ENCODE data around the gene SLC4A4. TPM values are rescaled to one million over a fixed set of nuclear protein-coding genes. Genes with fewer than 3 reads are reported as not detected.

Gene SLC4A4
- total and polyA plus RNA-seq, 2 donors (not counting 1 experiment from before 2014, with no cell fraction given), result 12.2 to 33.4 TPM

DNA sequence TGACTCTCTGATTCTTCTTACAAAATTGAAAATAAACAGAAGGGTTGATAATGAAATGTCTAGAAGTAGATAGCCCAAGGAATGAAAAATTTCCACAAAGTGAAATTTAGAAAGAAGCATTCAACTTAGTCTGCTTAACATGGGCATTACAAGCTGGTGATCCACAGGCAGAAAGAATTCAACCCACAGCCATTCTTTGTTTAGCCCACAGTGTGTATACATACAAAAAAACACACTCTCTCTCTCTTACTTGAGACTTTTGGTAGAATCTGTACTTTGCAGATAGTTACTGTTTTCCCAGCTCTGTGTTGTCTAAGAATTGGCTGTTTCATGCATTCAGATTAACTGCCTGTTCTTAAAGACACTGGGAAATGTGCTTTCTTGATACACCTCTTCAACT is 159.8 kb downstream of the SLC4A4 start:
- Histone ChIP-seq H3K36me3 (ENCODE audit: control insufficient read depth, insufficient read depth, low read length) (no peaks in the 10 kb centered on the region), H4K20me1 (ENCODE audit: control insufficient read depth, extremely low read depth, insufficient read depth, low read length) (no peaks in the 10 kb centered on the region), H3K9ac (ENCODE audit: insufficient read depth, low read length) (no peak overlapping the region), H3K4me1 (ENCODE audit: control insufficient read depth, extremely low read depth, insufficient read depth, low read length) (no peaks in the 10 kb centered on the region), H3K27ac (ENCODE audit: insufficient read depth, low read length) (no peak overlapping the region), H3K27me3 (ENCODE audit: control insufficient read depth, insufficient read depth, low read length) (no peaks in the 10 kb centered on the region), H3K79me2 (ENCODE audit: control insufficient read depth, insufficient read depth, low read length) (no peaks in the 10 kb centered on the region), H3K4me3 (replicated peaks in 1 of 4; ENCODE audit: control extremely low read depth in 1 of 4, insufficient read depth in 1 of 4, low read depth in 3 of 4, low read length in 4 of 4) (no peak overlapping the region), H3K4me2 (ENCODE audit: extremely low read depth, insufficient read depth, low read length) (no peak overlapping the region), H2AFZ (ENCODE audit: low read length) (no peak overlapping the region), H3K9me3 (ENCODE audit: control insufficient read depth, insufficient read depth, low read depth, low read length) (no peaks in the 10 kb centered on the region)
- TF ChIP-seq, protein P1, sequence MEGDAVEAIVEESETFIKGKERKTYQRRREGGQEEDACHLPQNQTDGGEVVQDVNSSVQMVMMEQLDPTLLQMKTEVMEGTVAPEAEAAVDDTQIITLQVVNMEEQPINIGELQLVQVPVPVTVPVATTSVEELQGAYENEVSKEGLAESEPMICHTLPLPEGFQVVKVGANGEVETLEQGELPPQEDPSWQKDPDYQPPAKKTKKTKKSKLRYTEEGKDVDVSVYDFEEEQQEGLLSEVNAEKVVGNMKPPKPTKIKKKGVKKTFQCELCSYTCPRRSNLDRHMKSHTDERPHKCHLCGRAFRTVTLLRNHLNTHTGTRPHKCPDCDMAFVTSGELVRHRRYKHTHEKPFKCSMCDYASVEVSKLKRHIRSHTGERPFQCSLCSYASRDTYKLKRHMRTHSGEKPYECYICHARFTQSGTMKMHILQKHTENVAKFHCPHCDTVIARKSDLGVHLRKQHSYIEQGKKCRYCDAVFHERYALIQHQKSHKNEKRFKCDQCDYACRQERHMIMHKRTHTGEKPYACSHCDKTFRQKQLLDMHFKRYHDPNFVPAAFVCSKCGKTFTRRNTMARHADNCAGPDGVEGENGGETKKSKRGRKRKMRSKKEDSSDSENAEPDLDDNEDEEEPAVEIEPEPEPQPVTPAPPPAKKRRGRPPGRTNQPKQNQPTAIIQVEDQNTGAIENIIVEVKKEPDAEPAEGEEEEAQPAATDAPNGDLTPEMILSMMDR (conservative IDR thresholded peaks at IDR 0.05 in 1 of 2, IDR thresholded peaks at IDR 0.05 in 1 of 2; ENCODE audit: low read depth in 1 of 2, low read length in 2 of 2), result no peak
- no peak for TF ChIP-seq EZH2 (IDR thresholded peaks at IDR 0.05; ENCODE audit: low read length, missing control alignments)
- DNase-seq (ENCODE audit: low read depth in 2 of 2), result no peak

DNA sequence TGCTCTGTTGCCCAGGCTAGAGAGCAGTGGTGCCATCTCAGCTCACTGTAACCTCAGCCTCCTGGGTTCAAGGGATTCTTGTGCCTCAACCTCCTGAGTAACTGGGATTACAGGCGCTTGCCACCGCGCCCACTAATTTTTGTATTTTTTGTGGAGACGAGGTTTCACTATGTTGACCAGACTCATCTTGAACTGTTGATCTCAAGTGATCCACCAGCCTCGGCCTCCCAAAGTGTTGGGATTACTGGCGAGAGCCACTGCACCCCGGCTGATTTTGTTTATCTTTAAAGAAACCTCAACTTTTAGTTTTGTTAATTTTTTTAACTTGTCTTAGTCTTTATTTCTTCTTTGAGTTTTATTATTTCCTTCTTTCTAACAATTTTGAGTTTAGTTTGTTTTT is 163.2 kb downstream of the SLC4A4 start:
- Histone ChIP-seq H2AFZ (ENCODE audit: low read length) (no peak overlapping the region), H3K4me3 (replicated peaks in 1 of 4; ENCODE audit: control extremely low read depth in 1 of 4, insufficient read depth in 1 of 4, low read depth in 3 of 4, low read length in 4 of 4) (no peak overlapping the region), H3K4me2 (ENCODE audit: extremely low read depth, insufficient read depth, low read length) (no peak overlapping the region), H3K9ac (ENCODE audit: insufficient read depth, low read length) (no peak overlapping the region), H3K9me3 (ENCODE audit: control insufficient read depth, insufficient read depth, low read depth, low read length) (no peaks in the 10 kb centered on the region), H3K4me1 (ENCODE audit: control insufficient read depth, extremely low read depth, insufficient read depth, low read length) (no peaks in the 10 kb centered on the region), H4K20me1 (ENCODE audit: control insufficient read depth, extremely low read depth, insufficient read depth, low read length) (no peaks in the 10 kb centered on the region), H3K27ac (ENCODE audit: insufficient read depth, low read length) (no peak overlapping the region), H3K36me3 (ENCODE audit: control insufficient read depth, insufficient read depth, low read length) (no peaks in the 10 kb centered on the region), H3K79me2 (ENCODE audit: control insufficient read depth, insufficient read depth, low read length) (no peaks in the 10 kb centered on the region), H3K27me3 (ENCODE audit: control insufficient read depth, insufficient read depth, low read length) (no peaks in the 10 kb centered on the region)
- TF ChIP-seq, protein P1 (conservative IDR thresholded peaks at IDR 0.05 in 1 of 2, IDR thresholded peaks at IDR 0.05 in 1 of 2; ENCODE audit: low read depth in 1 of 2, low read length in 2 of 2), result no peak
- TF ChIP-seq EZH2 (IDR thresholded peaks at IDR 0.05; ENCODE audit: low read length, missing control alignments), result no peak
- DNase-seq (ENCODE audit: low read depth in 2 of 2), result no peak

DNA sequence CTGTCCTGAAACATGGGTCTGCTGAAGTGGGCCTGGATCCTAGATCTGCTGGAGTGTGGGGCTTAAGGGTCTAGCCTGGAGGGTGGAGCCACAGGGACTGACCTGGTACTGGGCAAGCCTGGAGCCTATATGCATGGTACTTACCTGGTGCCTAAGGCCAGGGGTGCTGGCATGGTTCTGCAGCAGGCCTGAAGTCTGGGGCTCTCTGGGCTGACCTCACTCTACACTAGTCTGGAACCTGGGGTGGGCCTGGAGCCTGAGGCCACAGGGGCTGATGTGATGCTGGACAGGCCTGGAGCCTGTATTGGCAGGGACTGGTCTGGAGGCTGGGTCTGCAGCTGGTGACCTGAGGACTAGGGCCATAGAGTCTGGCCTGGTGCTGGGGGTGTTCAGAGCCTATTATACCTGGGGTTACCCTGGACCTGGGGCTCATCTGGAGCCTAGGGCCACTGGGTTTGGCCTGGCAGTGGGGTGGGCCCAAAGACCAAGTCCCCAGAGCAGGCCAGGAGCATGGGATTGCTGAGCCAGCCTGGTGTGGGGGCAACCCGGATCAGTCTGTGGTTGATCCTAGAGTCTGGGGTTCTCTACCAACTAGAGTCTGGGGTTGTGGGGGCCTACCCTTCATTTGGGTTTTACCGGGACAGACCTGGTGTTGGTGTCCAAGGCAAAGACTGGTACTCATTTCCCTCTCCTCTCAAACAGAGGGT is 179.6 kb downstream of the SLC4A4 start:
- no peak for DNase-seq (ENCODE audit: low read depth in 2 of 2)
- Histone ChIP-seq H3K4me1 (ENCODE audit: control insufficient read depth, extremely low read depth, insufficient read depth, low read length) (no peaks in the 10 kb centered on the region), H3K9me3 (ENCODE audit: control insufficient read depth, insufficient read depth, low read depth, low read length) (no peaks in the 10 kb centered on the region), H3K4me2 (ENCODE audit: extremely low read depth, insufficient read depth, low read length) (no peak overlapping the region), H3K9ac (ENCODE audit: insufficient read depth, low read length) (no peak overlapping the region), H4K20me1 (ENCODE audit: control insufficient read depth, extremely low read depth, insufficient read depth, low read length) (no peaks in the 10 kb centered on the region), H3K79me2 (ENCODE audit: control insufficient read depth, insufficient read depth, low read length) (no peaks in the 10 kb centered on the region), H2AFZ (ENCODE audit: low read length) (no peak overlapping the region), H3K4me3 (replicated peaks in 1 of 4; ENCODE audit: control extremely low read depth in 1 of 4, insufficient read depth in 1 of 4, low read depth in 3 of 4, low read length in 4 of 4) (no peak overlapping the region), H3K27ac (ENCODE audit: insufficient read depth, low read length) (no peak overlapping the region), H3K36me3 (ENCODE audit: control insufficient read depth, insufficient read depth, low read length) (no peaks in the 10 kb centered on the region), H3K27me3 (ENCODE audit: control insufficient read depth, insufficient read depth, low read length) (no peaks in the 10 kb centered on the region)
- no peak for TF ChIP-seq EZH2 (IDR thresholded peaks at IDR 0.05; ENCODE audit: low read length, missing control alignments)
- TF ChIP-seq, protein P1 (conservative IDR thresholded peaks at IDR 0.05 in 1 of 2, IDR thresholded peaks at IDR 0.05 in 1 of 2; ENCODE audit: low read depth in 1 of 2, low read length in 2 of 2), result no peak

Measured in fibroblast of lung (primary cell).